Activated CD4-positive, alpha-beta T cell treated with anti-CD3 and anti-CD28 coated beads for 36 hours (primary cell): ENCODE results near the gene PTPRR. TPM values are rescaled to one million over a fixed set of nuclear protein-coding genes. Genes with fewer than 3 reads are reported as not detected.

Experiments used
- ATAC-seq: fragments of 200-7000 bp; cut with Tn5 transposase; one replicate; pipeline ENCODE4 v1.10.0; 2021; ENCODE audit warnings: mild to moderate bottlenecking, moderate library complexity
- CTCF ChIA-PET: fragments of 350-600 bp; sonication (Branson Sonifier 250); formaldehyde crosslinking; loops from one replicate; lab custom pipeline; 2021; ENCODE audit warnings: antibody characterized with exemption; lab: Charles Lee
- POLR2A ChIA-PET: fragments of 350-600 bp; sonication (Branson Sonifier 250); formaldehyde crosslinking; loops from one replicate; lab custom pipeline; 2021; ENCODE audit warnings: antibody characterized with exemption, inconsistent platforms; lab: Charles Lee
- DNase-seq: peaks from one replicate; pipeline ENCODE4 v3.0.0-alpha.2; 2020
- H3K27ac Mint-ChIP-seq: one replicate; pipeline ENCODE4 v1.8.0; 2021; ENCODE audit warnings: mixed read lengths
- H3K27me3 Mint-ChIP-seq: one replicate; pipeline ENCODE4 v1.8.0; 2021; ENCODE audit warnings: mixed read lengths
- H3K36me3 Mint-ChIP-seq: one replicate; pipeline ENCODE4 v1.8.0; 2021; ENCODE audit warnings: low read depth, mixed read lengths
- H3K4me1 Mint-ChIP-seq: one replicate; pipeline ENCODE4 v1.8.0; 2021; ENCODE audit warnings: mixed read lengths
- H3K4me3 Mint-ChIP-seq: one replicate; pipeline ENCODE4 v1.8.0; 2021; ENCODE audit warnings: mild to moderate bottlenecking, moderate library complexity, mixed read lengths
- H3K9me3 Mint-ChIP-seq: one replicate; pipeline ENCODE4 v1.8.0; 2021; ENCODE audit warnings: low read depth, mixed read lengths
- intact Hi-C, 2 experiments: fragments of 100-400 bp; cut with DNase I in 1 of 2; cut with micrococcal nuclease in 1 of 2; formaldehyde crosslinking; loops; one replicate each; pipeline versions ENCODE4 v1.14.2 to v1.15.1; 2022 to 2024; cut with DNase I, micrococcal nuclease
- total RNA-seq, 2 experiments: library from RNA; stranded (reverse); gene quantifications; one replicate each; pipeline ENCODE4 v1.2.3, GENCODE V29; 2021

The PTPRR gene
- total RNA-seq, 2 experiments from 2014 or later = not detected

DNA sequence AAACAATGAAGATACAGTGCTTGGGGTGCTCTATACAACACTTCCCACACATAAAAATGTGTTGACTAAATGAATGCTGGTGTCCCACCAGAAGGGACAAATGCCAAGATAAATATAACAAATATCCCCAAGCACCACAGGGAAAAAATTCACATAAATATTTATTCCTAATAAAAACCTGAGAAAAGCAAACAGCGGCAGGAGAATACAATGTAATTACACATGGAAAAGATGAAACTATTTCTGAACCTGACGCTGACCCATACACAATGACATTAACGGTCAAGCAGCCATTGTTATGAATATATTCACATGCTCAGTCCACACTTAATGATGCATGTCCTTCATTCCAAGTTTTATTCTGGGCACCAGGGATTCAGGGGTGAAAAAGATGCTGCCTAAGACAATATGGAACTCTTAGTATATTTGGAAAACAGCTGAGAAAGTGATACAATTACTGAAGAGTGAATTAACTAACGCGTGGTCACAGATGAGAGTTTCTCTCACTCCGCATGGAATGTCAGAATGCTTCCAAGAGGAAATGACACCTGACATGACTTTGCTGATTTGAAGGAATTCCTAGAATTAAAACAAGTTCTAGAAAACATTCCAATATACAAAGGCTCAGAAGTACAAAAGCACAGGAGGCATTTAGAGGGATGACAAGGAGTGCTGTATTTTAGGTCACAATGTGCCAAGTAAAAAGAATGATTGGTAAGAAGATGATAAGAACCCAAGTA is 27.9 kb upstream of the PTPRR start:
- Mint-ChIP-seq H3K4me1 (no peaks in the 10 kb centered on the region), H3K36me3 (no peaks in the 10 kb centered on the region), H3K27ac (no peak overlapping the region), H3K27me3 (no peaks in the 10 kb centered on the region), H3K4me3 (no peak overlapping the region), H3K9me3 (peaks cover 2% of the 10 kb centered on the region)
- intact Hi-C loops = no loop called here
- no peak for DNase-seq
- POLR2A ChIA-PET = no interaction called here
- no peak for ATAC-seq
- CTCF ChIA-PET = no interaction called here

DNA sequence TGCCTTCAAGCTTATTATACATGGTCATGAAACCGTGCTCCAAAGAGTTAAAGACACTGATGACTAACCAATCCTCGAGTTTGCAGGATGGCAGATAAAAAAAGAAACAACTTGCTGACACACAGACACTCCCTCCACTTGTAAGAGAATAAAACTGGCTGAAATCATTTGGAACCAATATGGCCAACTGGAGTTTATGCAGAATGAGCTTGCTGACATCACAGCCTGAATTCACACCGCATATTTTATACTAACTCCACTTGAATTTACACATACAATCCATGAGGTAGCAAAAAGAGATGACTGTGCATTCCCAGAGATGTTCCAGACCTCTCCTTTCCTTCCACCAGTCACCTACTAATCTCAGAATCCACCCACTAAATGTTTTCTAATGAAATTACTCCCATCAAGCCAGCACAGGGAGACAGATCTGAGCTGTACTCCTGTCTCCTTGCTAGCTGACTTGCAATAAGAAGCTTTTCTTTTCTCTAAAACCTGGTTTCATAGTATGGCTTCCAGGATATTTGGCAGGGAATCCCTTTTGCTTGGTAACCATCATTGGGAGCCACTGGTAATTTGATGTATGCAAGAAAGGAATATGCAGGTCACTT is 15.8 kb upstream of the PTPRR start:
- peaks cover 2% of the 10 kb centered on the region for H3K27me3 Mint-ChIP-seq
- CTCF ChIA-PET = no interaction called here
- no peaks in the 10 kb centered on the region for H3K9me3 Mint-ChIP-seq
- H3K4me3 Mint-ChIP-seq = no peak overlapping the region
- no peak overlapping the region for H3K27ac Mint-ChIP-seq
- no peaks in the 10 kb centered on the region for H3K36me3 Mint-ChIP-seq
- intact Hi-C loops = no loop called here
- DNase-seq (no peak), ATAC-seq (no peak)
- POLR2A ChIA-PET = no interaction called here
- no peaks in the 10 kb centered on the region for H3K4me1 Mint-ChIP-seq

- DNase-seq = no peak
- H3K4me1 Mint-ChIP-seq = no peaks in the 10 kb centered on the region
- H3K27ac Mint-ChIP-seq = no peak overlapping the region
- peaks cover 2% of the 10 kb centered on the region for H3K27me3 Mint-ChIP-seq
- ChIA-PET CTCF (no interaction called here), POLR2A (no interaction called here)
- H3K9me3 Mint-ChIP-seq = peaks cover 2% of the 10 kb centered on the region
- no peak for ATAC-seq
- intact Hi-C loops = no loop called here
- no peak overlapping the region for H3K4me3 Mint-ChIP-seq
- no peaks in the 10 kb centered on the region for H3K36me3 Mint-ChIP-seq
These were observed 12.6 kb upstream of the PTPRR start for GRCh38 chr12:70933133-70933532.

- no peak for DNase-seq
- CTCF ChIA-PET = no interaction called here
- Mint-ChIP-seq H3K4me3 (no peak overlapping the region), H3K4me1 (no peaks in the 10 kb centered on the region), H3K9me3 (peaks cover 2% of the 10 kb centered on the region), H3K27ac (no peak overlapping the region), H3K27me3 (no peaks in the 10 kb centered on the region), H3K36me3 (no peaks in the 10 kb centered on the region)
- intact Hi-C loops = no loop called here
- no peak for ATAC-seq
- POLR2A ChIA-PET = no interaction called here
These were observed 8.5 kb upstream of the PTPRR start for GRCh38 chr12:70929029-70929428.

DNA sequence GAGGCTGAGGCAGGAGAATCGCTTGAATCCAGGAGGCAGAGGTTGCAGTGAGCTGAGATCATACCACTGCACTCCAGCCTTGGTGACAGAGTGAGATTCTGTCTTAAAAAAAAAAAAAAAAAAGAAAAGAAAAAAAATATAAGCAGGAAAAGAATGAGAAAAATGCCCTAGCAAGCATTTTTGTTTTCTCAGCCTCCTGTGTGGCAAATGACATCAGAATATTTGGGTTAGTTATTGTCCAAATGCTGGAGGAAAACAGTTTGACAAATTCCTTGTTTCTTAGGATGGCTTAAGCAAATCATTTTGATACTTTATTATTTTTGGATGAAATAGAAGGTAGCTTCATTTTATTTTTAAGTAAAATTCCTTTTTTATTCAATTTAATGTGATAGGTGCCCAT is 7.5 kb upstream of the PTPRR start:
- ChIA-PET CTCF (no interaction called here), POLR2A (no interaction called here)
- Mint-ChIP-seq H3K9me3 (peaks cover 2% of the 10 kb centered on the region), H3K4me1 (no peaks in the 10 kb centered on the region), H3K36me3 (no peaks in the 10 kb centered on the region), H3K4me3 (no peak overlapping the region), H3K27me3 (no peaks in the 10 kb centered on the region), H3K27ac (no peak overlapping the region)
- DNase-seq (no peak), ATAC-seq (no peak)
- intact Hi-C loops = no loop called here

- Mint-ChIP-seq H3K27ac (no peak overlapping the region), H3K36me3 (no peaks in the 10 kb centered on the region), H3K9me3 (peaks cover 2% of the 10 kb centered on the region), H3K4me1 (no peaks in the 10 kb centered on the region), H3K27me3 (no peaks in the 10 kb centered on the region), H3K4me3 (no peak overlapping the region)
- CTCF ChIA-PET = no interaction called here
- POLR2A ChIA-PET = interaction anchor here (0.7 kb wide), 1 partner anchor 448 kb away, joined by 3 read pairs; no protein-coding TSS in a partner anchor
- no peak for DNase-seq
- intact Hi-C loops = no loop called here
- ATAC-seq = no peak
These were observed 6.8 kb upstream of the PTPRR start for GRCh38 chr12:70927356-70927755.

DNA sequence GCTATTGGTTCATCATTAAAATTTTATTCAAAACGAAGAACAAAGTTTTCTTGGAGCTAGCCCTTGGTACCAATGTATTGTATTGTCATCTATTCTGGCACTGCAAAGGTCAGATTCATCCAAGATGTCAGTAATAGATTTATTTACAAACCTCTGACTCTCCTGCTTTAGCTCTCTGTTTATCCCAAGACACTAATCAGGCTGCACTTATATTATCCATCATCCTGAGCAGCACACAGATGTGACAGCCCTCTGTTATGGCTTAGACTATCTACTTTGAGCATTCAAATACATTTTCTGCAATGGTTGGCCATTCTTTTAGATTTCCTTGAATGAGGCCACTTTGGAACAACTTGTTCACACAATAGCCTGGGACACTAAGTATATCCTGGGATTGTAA is 5.0 kb upstream of the PTPRR start:
- intact Hi-C loops = no loop called here

DNA sequence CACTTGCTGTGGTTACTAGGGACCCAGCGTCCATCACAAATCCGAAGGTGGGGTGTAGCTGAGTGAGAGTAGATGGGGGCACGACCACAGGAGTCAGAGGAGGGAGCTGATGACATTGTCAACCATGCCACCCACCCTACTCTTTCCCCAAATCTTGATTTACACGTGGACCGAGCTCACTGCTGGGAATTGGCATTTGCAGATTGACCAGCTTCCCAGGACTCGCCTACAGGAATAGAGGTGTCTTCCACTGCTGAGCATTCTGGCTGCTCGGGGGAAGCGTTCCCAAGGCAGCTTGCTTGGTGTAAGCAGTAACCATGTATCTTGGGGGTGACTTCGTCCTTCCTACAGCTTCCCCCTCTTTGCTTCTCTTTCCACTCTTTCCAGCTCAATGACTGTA is 353 bp upstream of the PTPRR start:
- ChIA-PET CTCF (no interaction called here), POLR2A (no interaction called here)
- H3K27ac Mint-ChIP-seq = no peak overlapping the region
- DNase-seq = no peak
- ATAC-seq = no peak
- no peak overlapping the region for H3K4me3 Mint-ChIP-seq
- H3K27me3 Mint-ChIP-seq = peaks cover 12% of the 10 kb centered on the region
- intact Hi-C loops = no loop called here
- no peaks in the 10 kb centered on the region for H3K9me3 Mint-ChIP-seq
- H3K4me1 Mint-ChIP-seq = no peaks in the 10 kb centered on the region
- no peaks in the 10 kb centered on the region for H3K36me3 Mint-ChIP-seq

More for the DNA sequence above, 5.0 kb upstream of the PTPRR start:
- Mint-ChIP-seq H3K4me1 (no peaks in the 10 kb centered on the region), H3K36me3 (no peaks in the 10 kb centered on the region), H3K4me3 (no peak overlapping the region), H3K27ac (no peak overlapping the region), H3K27me3 (peaks cover 3% of the 10 kb centered on the region), H3K9me3 (peaks cover 2% of the 10 kb centered on the region)
- POLR2A ChIA-PET = no interaction called here
- CTCF ChIA-PET = no interaction called here
- no peak for ATAC-seq
- DNase-seq = no peak

- intact Hi-C loops = no loop called here
- ATAC-seq (no peak), DNase-seq (no peak)
- Mint-ChIP-seq H3K4me3 (no peak overlapping the region), H3K27ac (no peak overlapping the region), H3K4me1 (no peaks in the 10 kb centered on the region), H3K36me3 (no peaks in the 10 kb centered on the region), H3K27me3 (peaks cover 13% of the 10 kb centered on the region), H3K9me3 (no peaks in the 10 kb centered on the region)
- ChIA-PET CTCF (no interaction called here), POLR2A (no interaction called here)
These were observed 922 bp downstream of the PTPRR start for GRCh38 chr12:70919597-70920035.

GRCh38 chr12:70919176-70919575 is 1.4 kb downstream of the PTPRR start:
- no peaks in the 10 kb centered on the region for H3K36me3 Mint-ChIP-seq
- intact Hi-C loops = no loop called here
- ATAC-seq (no peak), DNase-seq (no peak)
- no peak overlapping the region for H3K4me3 Mint-ChIP-seq
- H3K27ac Mint-ChIP-seq = no peak overlapping the region
- ChIA-PET CTCF (no interaction called here), POLR2A (no interaction called here)
- H3K4me1 Mint-ChIP-seq = no peaks in the 10 kb centered on the region
- H3K27me3 Mint-ChIP-seq = peaks cover 13% of the 10 kb centered on the region
- H3K9me3 Mint-ChIP-seq = no peaks in the 10 kb centered on the region

GRCh38 chr12:70918321-70918720 is 2.2 kb downstream of the PTPRR start:
- DNase-seq (no peak), ATAC-seq (no peak)
- ChIA-PET POLR2A (no interaction called here), CTCF (no interaction called here)
- Mint-ChIP-seq H3K36me3 (no peaks in the 10 kb centered on the region), H3K4me1 (no peaks in the 10 kb centered on the region), H3K27me3 (peaks cover 13% of the 10 kb centered on the region), H3K4me3 (no peak overlapping the region), H3K9me3 (no peaks in the 10 kb centered on the region), H3K27ac (no peak overlapping the region)
- intact Hi-C loops = no loop called here

GRCh38 chr12:70910666-70911065 is 9.9 kb downstream of the PTPRR start:
- no peak overlapping the region for H3K4me3 Mint-ChIP-seq
- intact Hi-C loops = no loop called here
- H3K36me3 Mint-ChIP-seq = no peaks in the 10 kb centered on the region
- no peaks in the 10 kb centered on the region for H3K4me1 Mint-ChIP-seq
- H3K27me3 Mint-ChIP-seq = peaks cover 1% of the 10 kb centered on the region
- no peak for ATAC-seq
- H3K9me3 Mint-ChIP-seq = no peaks in the 10 kb centered on the region
- DNase-seq = no peak
- H3K27ac Mint-ChIP-seq = no peak overlapping the region
- CTCF ChIA-PET = no interaction called here
- POLR2A ChIA-PET = no interaction called here
